Breast epithelium (tissue), 3 donors: ENCODE measurements around the gene NR2E3.

Source experiments
- POLR2A ChIP-seq: fragments of 450-650 bp; IDR thresholded peaks from one replicate; pipeline ENCODE4 v1.6.1; 2016; ENCODE audit warnings: antibody characterized with exemption, mild to moderate bottlenecking, moderate library complexity
- POLR2AphosphoS5 ChIP-seq, 3 donors: sonication (generic); formaldehyde crosslinking; IDR thresholded peaks; one replicate each; pipeline ENCODE4 v1.6.1; 2017; ENCODE audit warnings: antibody characterized with exemption in 3 of 3

DNA sequence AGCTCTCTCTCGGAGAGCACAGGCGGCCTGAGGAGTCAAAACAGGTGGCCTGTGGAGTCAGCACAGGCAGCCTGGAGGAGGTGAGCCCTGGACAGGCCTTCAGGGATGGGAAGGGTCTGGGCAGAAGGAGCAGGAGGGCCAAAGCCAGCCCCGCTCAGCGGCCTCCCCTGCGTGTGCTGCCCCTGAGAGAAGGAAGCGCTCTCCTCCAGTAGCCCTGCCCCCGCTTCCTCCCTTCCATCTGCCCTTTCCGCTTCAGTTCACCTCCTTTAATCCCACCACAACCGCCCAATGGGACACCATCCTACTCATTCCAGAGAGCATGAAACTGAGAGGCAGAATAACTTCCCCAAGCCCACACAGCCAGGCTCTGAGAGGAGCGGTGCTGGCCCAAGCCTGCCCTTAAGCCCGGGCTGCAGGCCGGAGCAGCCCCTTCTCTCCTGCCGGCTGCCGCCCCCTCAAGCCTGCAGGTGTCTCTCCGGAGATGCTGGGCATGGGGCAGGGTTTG, 3.2 kb upstream of the NR2E3 start:
- TF ChIP-seq POLR2AphosphoS5 (IDR thresholded peaks at IDR 0.05) (no peak), POLR2A (no peak)
